ENCODE data around the gene UBE2M.

GRCh38 chr19:58554494-58555368 lies 3.7 kb downstream of the UBE2M start, which contains the start of gene CHMP2A:
- TF ChIP-seq, protein P1, sequence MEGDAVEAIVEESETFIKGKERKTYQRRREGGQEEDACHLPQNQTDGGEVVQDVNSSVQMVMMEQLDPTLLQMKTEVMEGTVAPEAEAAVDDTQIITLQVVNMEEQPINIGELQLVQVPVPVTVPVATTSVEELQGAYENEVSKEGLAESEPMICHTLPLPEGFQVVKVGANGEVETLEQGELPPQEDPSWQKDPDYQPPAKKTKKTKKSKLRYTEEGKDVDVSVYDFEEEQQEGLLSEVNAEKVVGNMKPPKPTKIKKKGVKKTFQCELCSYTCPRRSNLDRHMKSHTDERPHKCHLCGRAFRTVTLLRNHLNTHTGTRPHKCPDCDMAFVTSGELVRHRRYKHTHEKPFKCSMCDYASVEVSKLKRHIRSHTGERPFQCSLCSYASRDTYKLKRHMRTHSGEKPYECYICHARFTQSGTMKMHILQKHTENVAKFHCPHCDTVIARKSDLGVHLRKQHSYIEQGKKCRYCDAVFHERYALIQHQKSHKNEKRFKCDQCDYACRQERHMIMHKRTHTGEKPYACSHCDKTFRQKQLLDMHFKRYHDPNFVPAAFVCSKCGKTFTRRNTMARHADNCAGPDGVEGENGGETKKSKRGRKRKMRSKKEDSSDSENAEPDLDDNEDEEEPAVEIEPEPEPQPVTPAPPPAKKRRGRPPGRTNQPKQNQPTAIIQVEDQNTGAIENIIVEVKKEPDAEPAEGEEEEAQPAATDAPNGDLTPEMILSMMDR (IDR thresholded peaks at IDR 0.05): peak in 1 of 4 experiments; percentile 15
- TF ChIP-seq POLR2AphosphoS5 (IDR thresholded peaks at IDR 0.05): peak; percentile 99
